HCT116 (cell line): ENCODE measurements around the gene CHAF1A. TPM values are rescaled to one million over a fixed set of nuclear protein-coding genes. Genes with fewer than 3 reads are reported as not detected.

Experiments
- ATAC-seq: fragments of 200-7000 bp; cut with Tn5 transposase; 2 replicates; pipeline ENCODE4 v1.9.1; 2020; ENCODE audit warnings: mild to moderate bottlenecking, moderate library complexity
- BruUV-seq: library from RNA; stranded (reverse); fragments of 400-500 nt; replicated peaks from 2 replicates; lab custom pipeline; 2021; lab: Mats Ljungman, UMichigan
- CTCF ChIA-PET: fragments of 300-600 bp; sonication (Branson Sonifier 250); formaldehyde crosslinking; loops from one replicate; lab custom pipeline; 2021; ENCODE audit warnings: antibody characterized with exemption; lab: Charles Lee
- POLR2A ChIA-PET: fragments of 300-600, 350-600 bp; sonication (Branson Sonifier 250); formaldehyde crosslinking; loops from one replicate; lab custom pipeline; 2021; ENCODE audit warnings: antibody characterized with exemption; lab: Charles Lee
- RAD21 ChIA-PET, 2 experiments: fragments of 300-600 bp; sonication (Branson Sonifier 250); formaldehyde crosslinking; loops; one replicate each; lab custom pipeline; 2023; ENCODE audit warnings: low total read pairs in 2 of 2; ENCODE audit not compliant: uncharacterized antibody in 2 of 2, unreplicated experiment in 2 of 2, low non-redundant PET in 1 of 2; lab: Charles Lee
- DNase-seq: peaks from one replicate; pipeline ENCODE4 v3.0.0-alpha.2; 2010; ENCODE audit warnings: low read depth, low spot score
- H2AFZ ChIP-seq: fragments of 200-600 bp; shearing (Covaris generic), sonication (generic); 2 replicates; pipeline ENCODE4 v1.6.1; 2017; ENCODE audit warnings: low read depth, mixed run types, mixed read lengths, antibody characterized with exemption, low read length; ENCODE audit not compliant: poor library complexity, severe bottlenecking
- H3K27ac ChIP-seq: 2 replicates; pipeline ENCODE4 v1.5.1; 2012; ENCODE audit warnings: low read depth, low read length
- H3K27me3 ChIP-seq: fragments of 200-600 bp; sonication (generic); 2 replicates; pipeline ENCODE4 v1.6.1; 2016; ENCODE audit warnings: mixed run types, low read length, mixed read lengths; ENCODE audit not compliant: insufficient read depth
- H3K36me3 ChIP-seq, 2 experiments: fragments of 200-500 bp in 1 of 2; fragments of 200-600 bp in 1 of 2; sonication (Bioruptor generic) in 1 of 2; sonication (generic) in 1 of 2; 2 replicates each; pipeline versions ENCODE4 v1.5.1 to v1.6.1; 2014 to 2016; ENCODE audit warnings: low read length in 2 of 2, inconsistent platforms in 1 of 2, mixed read lengths in 1 of 2, mixed run types in 1 of 2; ENCODE audit not compliant: insufficient read depth in 2 of 2, control insufficient read depth in 1 of 2
- H3K4me1 ChIP-seq, 2 experiments: fragments of 200-600 bp in 1 of 2; sonication (generic) in 1 of 2; 2 replicates each; pipeline versions ENCODE4 v1.5.1 to v1.6.1; 2012 to 2017; ENCODE audit warnings: low read length in 2 of 2, inconsistent platforms in 1 of 2, mild to moderate bottlenecking in 1 of 2, mixed read lengths in 1 of 2, mixed run types in 1 of 2, moderate library complexity in 1 of 2; ENCODE audit not compliant: insufficient read depth in 2 of 2, control insufficient read depth in 1 of 2
- H3K4me2 ChIP-seq: fragments of 200-600 bp; sonication (generic); 2 replicates; pipeline ENCODE4 v1.6.1; 2017; ENCODE audit warnings: mixed run types, low read length, mixed read lengths
- H3K4me3 ChIP-seq, 2 experiments: fragments of 200-600 bp in 1 of 2; sonication (generic) in 1 of 2; replicated peaks in 1 of 2; 2 replicates each; pipeline ENCODE4 v1.5.1; 2011 to 2016; ENCODE audit warnings: low read length in 2 of 2, control low read depth in 1 of 2, low read depth in 1 of 2, mild to moderate bottlenecking in 1 of 2, mixed read lengths in 1 of 2, mixed run types in 1 of 2
- H3K79me2 ChIP-seq: fragments of 200-600 bp; sonication (generic); 2 replicates; pipeline ENCODE4 v1.6.1; 2017; ENCODE audit warnings: mild to moderate bottlenecking, mixed run types, low read length, moderate library complexity, mixed read lengths; ENCODE audit not compliant: insufficient read depth
- H3K9ac ChIP-seq: fragments of 200-600 bp; sonication (generic); 2 replicates; pipeline ENCODE4 v1.6.1; 2016; ENCODE audit warnings: low read length, mixed read lengths
- H3K9me2 ChIP-seq: fragments of 200-600 bp; sonication (generic), shearing (Covaris generic); 2 replicates; pipeline ENCODE4 v1.6.1; 2017; ENCODE audit warnings: mixed run types, mild to moderate bottlenecking, moderate library complexity; ENCODE audit not compliant: insufficient read depth
- H3K9me3 ChIP-seq, 2 experiments: fragments of 200-500 bp in 1 of 2; fragments of 200-600 bp in 1 of 2; sonication (Bioruptor generic) in 1 of 2; sonication (generic) in 1 of 2; 2 replicates each; pipeline ENCODE4 v1.6.1; 2014 to 2017; ENCODE audit warnings: low read length in 2 of 2, mixed read lengths in 2 of 2, inconsistent platforms in 1 of 2, low read depth in 1 of 2, mild to moderate bottlenecking in 1 of 2, mixed run types in 1 of 2, moderate library complexity in 1 of 2; ENCODE audit not compliant: control insufficient read depth in 1 of 2, insufficient read depth in 1 of 2
- H4K20me1 ChIP-seq: fragments of 200-600 bp; sonication (generic), shearing (Covaris generic); 2 replicates; pipeline ENCODE4 v1.6.1; 2017; ENCODE audit warnings: mixed run types, mild to moderate bottlenecking, moderate library complexity; ENCODE audit not compliant: insufficient read depth
- CTCF ChIP-seq, 3 experiments: fragments of 200-600 bp in 1 of 3; sonication (generic) in 1 of 3; IDR thresholded peaks in 2 of 3; conservative IDR thresholded peaks in 1 of 3; 2 replicates each; pipeline ENCODE4 v1.5.1; 2012 to 2017; ENCODE audit warnings: low read depth in 2 of 3, low read length in 2 of 3, antibody characterized with exemption in 1 of 3, borderline replicate concordance in 1 of 3, control low read depth in 1 of 3, mild to moderate bottlenecking in 1 of 3, mixed read lengths in 1 of 3, mixed run types in 1 of 3, moderate library complexity in 1 of 3; ENCODE audit not compliant: insufficient read depth in 1 of 3
- MAX ChIP-seq: IDR thresholded peaks from 2 replicates; pipeline ENCODE4 v1.6.1; 2012
- POLR2A ChIP-seq: IDR thresholded peaks from 2 replicates; pipeline ENCODE4 v1.7.0; 2011; ENCODE audit warnings: borderline replicate concordance; ENCODE audit not compliant: insufficient read depth, insufficient read length; ENCODE audit errors: extremely low read depth
- RAD21 ChIP-seq: IDR thresholded peaks from 2 replicates; pipeline ENCODE4 v1.6.1; 2012; ENCODE audit warnings: low read depth, mild to moderate bottlenecking
- SP1 ChIP-seq: IDR thresholded peaks from 2 replicates; pipeline ENCODE4 v1.6.1; 2012; ENCODE audit warnings: low read depth
- SRF ChIP-seq: IDR thresholded peaks from 2 replicates; pipeline ENCODE4 v1.6.1; 2012; ENCODE audit warnings: low read depth
- YY1 ChIP-seq: IDR thresholded peaks from 2 replicates; pipeline ENCODE4 v1.6.1; 2011; ENCODE audit warnings: low read length, low read depth, moderate library complexity, mild to moderate bottlenecking; ENCODE audit not compliant: insufficient replicate concordance; ENCODE audit errors: extremely low read depth
- intact Hi-C: fragments of 100-400 bp; cut with micrococcal nuclease; formaldehyde crosslinking; loops from 2 replicates; pipeline ENCODE4 v1.10.0; 2022
- total RNA-seq: library from RNA; stranded (reverse); gene quantifications from one replicate; pipeline ENCODE4 v1.2.1, GENCODE V29; 2021; ENCODE audit not compliant: unreplicated experiment
- TF ChIP-seq, protein P1 (sequence below): IDR thresholded peaks from 2 replicates; pipeline ENCODE4 v1.6.1; 2012

The CHAF1A gene
- total RNA-seq, 1 experiment from 2014 or later: 69.9 TPM

DNA sequence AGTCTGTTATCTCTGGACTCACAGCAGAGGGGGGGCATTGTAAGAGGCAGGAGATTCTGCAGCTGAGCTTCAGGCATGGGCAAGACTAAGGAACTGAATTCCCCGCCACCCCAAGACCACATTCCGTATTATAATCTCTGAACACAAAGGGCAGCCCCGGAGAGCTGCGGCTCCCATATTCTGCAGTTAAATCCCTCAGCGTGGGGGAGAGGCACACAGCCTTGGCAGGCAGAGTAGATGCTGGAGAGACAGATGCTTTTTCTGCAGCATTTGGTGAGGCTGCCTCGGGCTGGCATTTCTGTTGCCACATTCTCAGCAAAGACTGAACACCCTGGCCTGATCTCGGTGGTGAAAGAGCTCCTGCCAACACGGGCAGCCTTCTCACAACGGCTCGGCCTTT, 12.9 kb downstream of the CHAF1A start:
- ChIA-PET CTCF (no interaction called here), POLR2A (interaction anchor here (1.6 kb wide), 1 partner anchor 72 kb away, joined by 3 read pairs; the partner anchor contains the start of gene MPND)
- Histone ChIP-seq H3K27me3 (no peaks in the 10 kb centered on the region), H3K4me1 (peaks cover 0 to 12% of the 10 kb centered on the region in 2 experiments; a peak in 2 of 4 replicates), H3K27ac (no peak overlapping the region), H2AFZ (no peak overlapping the region), H3K4me2 (no peak overlapping the region), H4K20me1 (peaks cover 14% of the 10 kb centered on the region; the same call in 1 of the 2 replicates), H3K79me2 (peaks cover 94% of the 10 kb centered on the region), H3K4me3 (no peak overlapping the region)
- no peak for ATAC-seq
- BruUV-seq: no TSS peak
- TF ChIP-seq SRF (no peak), POLR2A (no peak), SP1 (no peak), MAX (no peak), CTCF (IDR thresholded peaks at IDR 0.05 in 2 of 3, conservative IDR thresholded peaks at IDR 0.05 in 1 of 3; ENCODE audit: borderline replicate concordance in 1 of 3, insufficient read depth in 1 of 3, low read depth in 2 of 3, low read length in 2 of 3) (no peak), RAD21 (no peak), YY1 (no peak)
- TF ChIP-seq, protein P1, sequence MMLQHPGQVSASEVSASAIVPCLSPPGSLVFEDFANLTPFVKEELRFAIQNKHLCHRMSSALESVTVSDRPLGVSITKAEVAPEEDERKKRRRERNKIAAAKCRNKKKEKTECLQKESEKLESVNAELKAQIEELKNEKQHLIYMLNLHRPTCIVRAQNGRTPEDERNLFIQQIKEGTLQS: no peak
- TF ChIP-seq, all 23 proteins: peak for 0
- RAD21 ChIA-PET: no interaction called here
- intact Hi-C loops: no loop called here
- Histone ChIP-seq H3K36me3 (peaks cover 11 to 50% of the 10 kb centered on the region in 2 experiments), H3K9me2 (no peaks in the 10 kb centered on the region), H3K9me3 (no peaks in the 10 kb centered on the region), H3K9ac (no peak overlapping the region)
- no peak for DNase-seq
